BE2C (cell line): ENCODE data around the gene RCE1.

Experiments used
- DNase-seq: peaks from one replicate; pipeline ENCODE4 v3.0.0-alpha.2; 2020
- H3K27me3 ChIP-seq: fragments of 250-450 bp; sonication (Bioruptor Pico); 2 replicates; pipeline ENCODE4 v1.5.1; 2020; ENCODE audit warnings: mild to moderate bottlenecking
- H3K36me3 ChIP-seq: fragments of 250-450 bp; sonication (Bioruptor Pico); 2 replicates; pipeline ENCODE4 v1.5.1; 2020; ENCODE audit warnings: mild to moderate bottlenecking
- H3K4me1 ChIP-seq: fragments of 250-450 bp; sonication (Bioruptor Pico); 2 replicates; pipeline ENCODE4 v1.5.1; 2020
- H3K4me3 ChIP-seq: 2 replicates; pipeline ENCODE4 v1.5.1; 2011; ENCODE audit warnings: low read depth, low read length
- H3K9me3 ChIP-seq: fragments of 250-450 bp; sonication (Bioruptor Pico); 2 replicates; pipeline ENCODE4 v1.5.1; 2020
- CTCF ChIP-seq: IDR thresholded peaks from 2 replicates; pipeline ENCODE4 v1.5.1; 2012; ENCODE audit warnings: mild to moderate bottlenecking, low read depth, low read length

RCE1 gene

GRCh38 chr11:66862559-66863037 lies 19.4 kb downstream of the RCE1 start:
- Histone ChIP-seq H3K4me1 (peaks cover 2% of the 10 kb centered on the region; the same call in 1 of the 2 replicates), H3K4me3 (no peak overlapping the region), H3K36me3 (peaks cover 43% of the 10 kb centered on the region), H3K27me3 (no peaks in the 10 kb centered on the region), H3K9me3 (no peaks in the 10 kb centered on the region)
- DNase-seq, result no peak
- TF ChIP-seq CTCF, result no peak

GRCh38 chr11:66863428-66864125 lies 20.3 kb downstream of the RCE1 start:
- Histone ChIP-seq H3K4me3 (no peak overlapping the region), H3K9me3 (no peaks in the 10 kb centered on the region), H3K27me3 (no peaks in the 10 kb centered on the region), H3K36me3 (peaks cover 39% of the 10 kb centered on the region), H3K4me1 (no peaks in the 10 kb centered on the region)
- TF ChIP-seq CTCF, result no peak
- DNase-seq, result no peak

- no peak overlapping the region for H3K4me3 ChIP-seq
- H3K9me3 ChIP-seq, result no peaks in the 10 kb centered on the region
- no peaks in the 10 kb centered on the region for H3K27me3 ChIP-seq
- no peaks in the 10 kb centered on the region for H3K4me1 ChIP-seq
- no peak for TF ChIP-seq CTCF
- no peak for DNase-seq
- H3K36me3 ChIP-seq, result peaks cover 32% of the 10 kb centered on the region
Measured at GRCh38 chr11:66864172-66864901, 21.1 kb downstream of the RCE1 start.

GRCh38 chr11:66864924-66865697 lies 21.9 kb downstream of the RCE1 start:
- TF ChIP-seq CTCF, result no peak
- DNase-seq, result no peak
- peaks cover 31% of the 10 kb centered on the region for H3K36me3 ChIP-seq
- H3K9me3 ChIP-seq, result no peaks in the 10 kb centered on the region
- no peaks in the 10 kb centered on the region for H3K27me3 ChIP-seq
- H3K4me1 ChIP-seq, result no peaks in the 10 kb centered on the region
- no peak overlapping the region for H3K4me3 ChIP-seq

- H3K36me3 ChIP-seq, result peaks cover 33% of the 10 kb centered on the region
- no peak overlapping the region for H3K4me3 ChIP-seq
- no peaks in the 10 kb centered on the region for H3K9me3 ChIP-seq
- no peak for DNase-seq
- no peaks in the 10 kb centered on the region for H3K27me3 ChIP-seq
- no peak for TF ChIP-seq CTCF
- H3K4me1 ChIP-seq, result no peaks in the 10 kb centered on the region
Measured at GRCh38 chr11:66866007-66866406, 22.8 kb downstream of the RCE1 start.
